ENCODE measurements around the gene TCEA3.
"Not testable (repeated sequence)": the region's sequence is repeated elsewhere in the genome, so short reads cannot be mapped to it uniquely, and the experiment has no call there.

The TCEA3 gene

GRCh38 chr1:23389837-23390321 lies 34.7 kb downstream of the TCEA3 start:
- no peak for DNase-seq

- no peak for DNase-seq
Observed at GRCh38 chr1:23387494-23387893, 37.1 kb downstream of the TCEA3 start.

GRCh38 chr1:23385119-23385621 lies 39.4 kb downstream of the TCEA3 start:
- no peak for DNase-seq

GRCh38 chr1:23384312-23385058 lies 40.1 kb downstream of the TCEA3 start:
- DNase-seq, result no peak

- DNase-seq, result no peak
Observed at GRCh38 chr1:23383577-23384311, 40.8 kb downstream of the TCEA3 start.

- DNase-seq, result no peak
Observed at GRCh38 chr1:23381233-23381885, 43.2 kb downstream of the TCEA3 start.

GRCh38 chr1:23380719-23381118 lies 43.8 kb downstream of the TCEA3 start:
- DNase-seq, result no peak

GRCh38 chr1:23380236-23380635 lies 44.3 kb downstream of the TCEA3 start:
- DNase-seq, result not testable (repeated sequence)

GRCh38 chr1:23376890-23377811 lies 47.4 kb downstream of the TCEA3 start:
- DNase-seq, result no peak

GRCh38 chr1:23374079-23374735 lies 50.3 kb downstream of the TCEA3 start:
- not testable (repeated sequence) for DNase-seq

GRCh38 chr1:23371987-23372880 lies 52.3 kb downstream of the TCEA3 start:
- no peak for DNase-seq

GRCh38 chr1:23370709-23371584 lies 53.6 kb downstream of the TCEA3 start:
- no peak for DNase-seq

- DNase-seq, result no peak
Observed at GRCh38 chr1:23370330-23370708, 54.2 kb downstream of the TCEA3 start.

- peak; percentile 41 to 42 for DNase-seq
Observed at GRCh38 chr1:23369335-23370013, 55.1 kb downstream of the TCEA3 start, which contains the start of gene ZNF436. TSS of gene ZNF436 (minus strand) at chr1:23369836. CDS start at chr1:23368005, 1,831 bp downstream.

GRCh38 chr1:23368562-23369334 lies 55.8 kb downstream of the TCEA3 start:
- peak; percentile 89 to 91 for DNase-seq

GRCh38 chr1:23367791-23368561 lies 56.6 kb downstream of the TCEA3 start:
- peak; percentile 95 to 98 for DNase-seq

- DNase-seq, result no peak
Observed at GRCh38 chr1:23367451-23367790, 57.1 kb downstream of the TCEA3 start.

Measured in activated T-cell treated with anti-CD3 and anti-CD28 coated beads, Interleukin-2, amount 50 U/mL, for 48 hours (primary cell).